ENCODE results near the gene TMEM156. TPM values are rescaled to one million over a fixed set of nuclear protein-coding genes. Genes with fewer than 3 reads are reported as not detected.
A peak's percentile ranks its signal among the peaks of the same experiment; 100 is the strongest.

The TMEM156 gene
- total and polyA plus RNA-seq, 10 of the 15 experiments (the other 5 are each of a cell fraction or from before 2014, with no cell fraction given): 20.8 to 48.3 (median 32.7) TPM

GRCh38 chr4:39032218-39033085, at the start of gene TMEM156 (continued):
- TF ChIP-seq MYC (IDR thresholded peaks at IDR 0.05; ENCODE audit: insufficient read depth, insufficient read length, insufficient replicate concordance, low read length, severe bottlenecking) (no peak), SREBF1 (IDR thresholded peaks at IDR 0.05; ENCODE audit: low read length) (no peak; the same call in 1 of the 2 replicates), NFXL1 (IDR thresholded peaks at IDR 0.05; ENCODE audit: borderline replicate concordance) (no peak), TAF1 (IDR thresholded peaks at IDR 0.05; ENCODE audit: borderline replicate concordance, low read depth, low read length) (peak; percentile 67; the same call in 1 of the 2 replicates), USF1 (IDR thresholded peaks at IDR 0.05; ENCODE audit: borderline replicate concordance, extremely low read length, insufficient read depth, low read depth, low read length) (no peak), CBX5 (IDR thresholded peaks at IDR 0.05; ENCODE audit: low read depth) (0 out of 2 replicates have a peak, but pooled peaks have one; percentile 29), BCL11A (IDR thresholded peaks at IDR 0.05; ENCODE audit: low read depth, low read length) (peak; percentile 57; the same call in 1 of the 2 replicates), BACH1 (IDR thresholded peaks at IDR 0.05; ENCODE audit: borderline replicate concordance) (no peak), SUPT20H (IDR thresholded peaks at IDR 0.05; ENCODE audit: borderline replicate concordance, control insufficient read depth, low read depth, low read length) (no peak), NBN (IDR thresholded peaks at IDR 0.05) (peak; percentile 93), BRCA1 (IDR thresholded peaks at IDR 0.05; ENCODE audit: low read depth, low read length) (no peak), SMAD5 (IDR thresholded peaks at IDR 0.05; ENCODE audit: low read depth) (no peak; the same call in 1 of the 2 replicates), ASH2L (IDR thresholded peaks at IDR 0.05; ENCODE audit: borderline replicate concordance, low read depth) (no peak), CUX1 (IDR thresholded peaks at IDR 0.05; ENCODE audit: insufficient replicate concordance, low read depth, low read length) (no peak), GABPA (IDR thresholded peaks at IDR 0.05; ENCODE audit: low read depth) (peak; percentile 66), EP300 (IDR thresholded peaks at IDR 0.05; ENCODE audit: borderline replicate concordance in 1 of 2, control insufficient read depth in 1 of 2, low read depth in 2 of 2, low read length in 2 of 2) (peak; percentile 56 to 90; a peak in 2 of 4 replicates), NR2F1 (conservative IDR thresholded peaks at IDR 0.05) (peak; percentile 97), ZNF622 (IDR thresholded peaks at IDR 0.05) (no peak), BMI1 (IDR thresholded peaks at IDR 0.05; ENCODE audit: borderline replicate concordance) (0 out of 2 replicates have a peak, but pooled peaks have one; percentile 12), CHD4 (IDR thresholded peaks at IDR 0.05) (no peak), MYB (IDR thresholded peaks at IDR 0.05; ENCODE audit: borderline replicate concordance, low read depth, low read length) (no peak)

All from GM12878 (cell line).